K562 treated with DMSO at 1 percent for 4 hours (cell line): ENCODE results near the gene OR13D1. TPM values are rescaled to one million over a fixed set of nuclear protein-coding genes. Genes with fewer than 3 reads are reported as not detected.

Source experiments
- total RNA-seq: library from RNA; unstranded; fragments of 300-600 nt; gene quantifications from 2 replicates; pipeline ENCODE4 v1.2.3, GENCODE V29; 2022; ENCODE audit not compliant: insufficient read depth

Gene OR13D1
- not detected in 2 replicates for total RNA-seq

GRCh38 chr9:104694218-104694617 lies at the start of gene OR13D1:
OR13D1 (plus strand) TSS chr9:104694518; CDS start chr9:104694518, 0 bp downstream.

Other genes starting within 250 kb of the OR13D1 start
- not detected in 2 replicates for gene OR13F1, start 190.3 kb upstream of the OR13D1 start, total RNA-seq
- not detected in 2 replicates for gene OR13C4, start 167.3 kb upstream of the OR13D1 start, total RNA-seq
- gene OR13C3, start 157.7 kb upstream of the OR13D1 start, total RNA-seq: not detected in 2 replicates
- gene OR13C8, start 125.3 kb upstream of the OR13D1 start, total RNA-seq: not detected in 2 replicates
- gene OR13C5, start 95.1 kb upstream of the OR13D1 start, total RNA-seq: not detected in 2 replicates
- gene OR13C2, start 88.9 kb upstream of the OR13D1 start, total RNA-seq: not detected in 2 replicates
- not detected in 2 replicates for gene OR13C9, start 76.3 kb upstream of the OR13D1 start, total RNA-seq
- 24.0 and 24.1 TPM in 2 replicates for gene NIPSNAP3A, start 53.2 kb downstream of the OR13D1 start, total RNA-seq
- gene NIPSNAP3B, start 69.6 kb downstream of the OR13D1 start, total RNA-seq: 1.5 and 2.1 TPM in 2 replicates
- gene ABCA1, start 233.6 kb downstream of the OR13D1 start, total RNA-seq: not detected in 2 replicates